Iris pigment epithelial cell (primary cell): ENCODE data around the gene CSGALNACT2.

Experiments used
- DNase-seq: peaks from one replicate; pipeline ENCODE4 v3.0.0-alpha.2; 2011; ENCODE audit warnings: low read depth

CSGALNACT2 gene

DNA sequence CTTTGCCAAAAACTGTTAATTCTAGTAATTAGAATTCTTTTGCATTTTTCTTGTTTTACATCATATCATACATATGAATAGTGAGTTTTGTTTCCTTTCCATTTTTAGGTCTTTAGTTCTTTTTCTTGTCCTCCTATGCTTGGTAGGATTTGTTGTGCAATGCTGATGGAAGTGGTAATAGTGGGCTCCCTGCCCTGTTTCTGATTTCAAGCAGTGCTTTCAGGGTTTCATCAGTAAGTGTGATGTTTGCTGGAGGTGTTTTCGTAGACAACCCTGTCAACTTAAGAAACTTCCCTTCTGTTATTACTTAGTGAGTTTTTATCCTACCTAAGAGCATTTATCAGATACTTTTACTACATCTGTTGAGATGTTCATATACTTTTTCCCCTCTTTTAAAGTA, 50.5 kb downstream of the CSGALNACT2 start:
- peak; percentile 69 for DNase-seq

DNA sequence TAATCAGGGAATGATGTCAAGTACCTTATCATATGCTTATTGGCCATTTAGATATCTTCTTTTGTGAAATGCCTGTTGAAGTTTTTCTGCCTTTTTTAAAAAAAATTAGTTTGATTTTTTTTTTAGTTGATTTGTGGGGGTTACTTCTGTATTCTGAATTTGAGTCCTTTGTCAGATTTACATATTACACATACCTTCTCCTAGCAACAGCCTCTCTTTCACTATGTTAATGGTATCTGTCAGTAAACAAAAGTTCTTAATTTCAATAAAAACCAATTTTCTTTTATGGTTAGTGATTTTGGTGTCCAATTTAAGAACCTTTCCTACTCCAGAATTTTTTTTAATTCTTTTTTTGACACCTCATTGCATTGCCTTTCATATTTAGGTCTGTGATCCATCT, 52.0 kb downstream of the CSGALNACT2 start:
- no peak for DNase-seq

DNA sequence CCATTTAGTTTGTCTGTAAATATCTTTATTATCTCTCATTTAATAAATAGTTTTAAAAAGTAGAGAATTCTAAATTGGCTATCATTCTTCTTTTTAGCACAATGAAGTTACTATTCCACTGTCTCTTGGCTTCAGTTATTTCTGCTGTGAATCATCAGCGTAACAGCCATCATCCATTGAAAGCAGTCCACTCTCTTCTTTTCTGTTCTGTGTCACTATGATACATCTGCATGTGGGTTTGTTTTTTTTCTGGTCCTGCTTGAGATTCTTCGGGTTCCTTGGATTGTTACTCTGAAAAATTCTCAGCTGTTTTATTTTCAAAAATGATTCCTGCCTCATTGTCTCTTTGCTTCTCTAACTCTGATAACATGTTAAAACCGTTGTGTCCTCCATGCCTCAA, 52.5 kb downstream of the CSGALNACT2 start:
- DNase-seq = peak; percentile 41

DNA sequence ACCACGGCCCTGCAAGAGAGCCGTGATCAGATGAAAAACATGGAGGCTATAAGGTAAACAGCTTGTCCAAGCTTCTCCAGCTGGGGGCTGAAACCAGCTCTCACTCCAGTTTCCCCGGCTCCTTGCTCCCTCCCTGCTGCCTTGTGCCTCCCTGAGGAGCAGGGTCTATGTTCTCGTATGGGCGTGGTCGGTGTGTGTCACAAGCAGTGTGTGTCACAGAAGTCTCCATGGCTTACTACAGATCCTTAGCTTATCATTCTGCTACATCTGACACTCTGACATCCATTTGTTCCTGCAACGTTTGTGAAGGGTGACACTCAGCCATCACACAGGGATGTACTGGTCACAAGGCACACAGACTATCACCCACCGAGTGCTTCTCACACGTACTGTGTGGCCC, 54.6 kb downstream of the CSGALNACT2 start:
- DNase-seq = no peak

DNA sequence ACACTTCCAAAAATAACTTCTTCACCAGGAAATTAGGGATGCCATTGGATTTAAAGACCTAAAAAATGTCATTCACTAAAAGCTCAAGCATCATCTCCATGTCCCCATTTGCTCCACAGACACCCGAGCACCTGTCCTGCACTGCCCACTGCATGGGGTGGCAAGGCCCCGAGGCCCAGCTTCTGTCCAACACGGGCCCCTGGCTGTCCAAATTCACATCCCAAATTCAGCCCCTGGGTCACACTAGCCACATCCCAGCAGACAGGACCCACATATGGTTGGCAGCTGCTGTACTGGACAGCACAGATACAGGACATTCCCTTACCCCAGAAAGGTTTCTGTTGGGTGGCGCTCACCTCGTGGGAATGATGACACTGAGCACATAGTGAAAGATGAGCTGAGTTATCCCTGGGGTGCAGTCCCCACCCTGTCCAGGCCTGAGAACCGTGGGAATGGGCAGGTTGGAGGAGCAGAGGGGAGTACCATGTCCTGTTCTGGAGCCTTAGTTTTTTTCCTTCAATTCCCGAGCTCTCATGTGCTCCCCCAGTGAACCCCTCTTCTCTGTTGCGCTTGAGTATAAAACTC, 55.3 kb downstream of the CSGALNACT2 start:
- DNase-seq = no peak

DNA sequence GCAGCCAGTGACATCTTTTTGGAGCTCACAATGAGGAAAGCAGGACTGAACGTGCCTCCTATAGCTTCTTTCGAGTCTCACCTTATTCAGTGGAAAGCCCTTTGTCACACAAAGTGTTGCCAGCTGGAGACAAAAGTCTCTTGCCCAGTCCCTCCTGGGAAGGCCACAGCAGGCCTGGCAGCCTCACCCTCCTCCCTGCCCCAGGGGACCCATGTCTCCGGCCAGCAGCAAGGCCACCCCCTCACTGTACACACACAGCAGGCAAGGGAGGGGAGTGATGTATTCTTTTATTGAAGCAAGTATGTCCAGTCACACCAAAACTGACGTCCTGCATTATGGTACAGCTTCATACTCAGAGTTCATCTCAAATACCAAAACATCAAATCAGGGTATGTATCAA, 56.0 kb downstream of the CSGALNACT2 start:
- no peak for DNase-seq

DNA sequence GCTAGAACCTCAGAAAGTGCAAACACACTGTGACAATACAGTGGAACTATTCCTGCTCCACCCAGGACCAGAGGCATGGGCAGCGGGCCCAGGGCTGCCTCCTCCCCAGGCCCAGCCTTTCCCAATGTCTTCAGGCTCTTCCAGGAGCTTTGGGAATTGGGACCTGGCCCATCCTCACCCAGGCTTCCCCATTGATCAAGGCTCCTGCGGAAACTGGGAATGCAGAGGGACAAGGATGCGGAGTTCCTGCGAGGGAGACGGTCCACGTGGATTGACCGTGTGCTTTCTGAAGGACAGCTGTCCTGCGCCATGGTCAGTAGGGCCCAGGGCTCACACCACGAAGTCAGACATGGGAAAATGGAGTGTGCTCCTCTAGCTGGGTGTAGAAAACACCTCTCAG, 56.6 kb downstream of the CSGALNACT2 start:
- no peak for DNase-seq

DNA sequence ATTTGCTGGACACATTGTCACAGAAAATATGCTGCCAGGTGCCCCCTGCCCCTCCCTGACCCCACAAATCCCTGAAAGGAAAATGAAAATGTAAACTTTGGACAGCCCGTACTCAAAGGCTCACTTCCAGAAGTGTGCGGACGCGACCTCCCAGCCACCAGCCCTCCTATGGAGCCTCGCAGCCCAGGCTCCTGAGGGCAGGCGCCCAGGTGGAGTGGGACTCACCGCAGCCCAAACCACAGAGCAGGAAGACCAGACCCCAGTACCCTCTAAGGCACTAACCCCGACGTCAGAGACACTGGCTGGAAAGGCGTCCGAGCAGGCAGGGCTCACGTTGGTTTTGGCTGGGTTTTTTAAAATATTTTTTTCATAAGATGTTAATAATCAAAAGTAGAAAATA, 57.3 kb downstream of the CSGALNACT2 start:
- no peak for DNase-seq

DNA sequence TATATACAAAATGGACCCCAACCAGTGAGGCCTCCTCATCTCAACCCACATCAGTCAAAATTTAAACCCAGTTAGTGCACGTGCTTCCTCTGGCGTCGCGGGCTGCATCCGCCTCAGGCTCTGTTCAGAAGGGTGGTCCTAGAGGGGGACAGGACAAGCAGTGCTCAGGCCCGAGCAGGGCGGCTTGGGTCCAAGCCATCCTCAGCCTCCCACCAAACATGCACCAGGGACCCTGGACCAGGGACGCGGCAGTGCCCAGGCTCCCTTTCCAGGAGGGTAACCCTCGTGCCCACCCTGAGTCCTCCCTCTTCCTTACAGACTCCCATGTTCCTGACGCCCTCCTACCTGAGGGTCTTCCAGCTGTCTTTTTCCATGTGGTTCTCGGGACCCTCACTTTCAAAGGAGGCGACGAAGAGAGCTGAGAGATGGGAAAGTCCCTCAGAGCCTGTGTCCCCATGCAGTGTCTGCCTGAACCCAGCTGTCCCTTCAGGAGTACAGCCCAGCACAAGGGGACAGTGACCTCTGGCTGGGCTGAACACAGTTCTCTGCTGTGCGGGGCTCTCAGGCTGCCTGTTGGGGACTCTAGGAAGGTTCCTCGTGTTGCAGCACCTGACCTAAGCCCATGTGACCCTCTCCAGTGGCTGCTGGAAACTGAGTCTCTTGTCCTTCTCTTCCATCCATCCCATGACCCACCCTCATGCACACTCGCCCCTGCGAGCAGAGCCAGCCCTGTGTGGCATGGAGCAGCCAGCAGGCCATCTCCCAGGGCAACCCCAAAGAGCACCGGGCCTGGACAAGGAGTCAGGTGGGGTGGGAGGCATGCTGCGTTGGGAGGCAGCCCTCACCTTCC, 58.1 kb downstream of the CSGALNACT2 start:
- no peak for DNase-seq

DNA sequence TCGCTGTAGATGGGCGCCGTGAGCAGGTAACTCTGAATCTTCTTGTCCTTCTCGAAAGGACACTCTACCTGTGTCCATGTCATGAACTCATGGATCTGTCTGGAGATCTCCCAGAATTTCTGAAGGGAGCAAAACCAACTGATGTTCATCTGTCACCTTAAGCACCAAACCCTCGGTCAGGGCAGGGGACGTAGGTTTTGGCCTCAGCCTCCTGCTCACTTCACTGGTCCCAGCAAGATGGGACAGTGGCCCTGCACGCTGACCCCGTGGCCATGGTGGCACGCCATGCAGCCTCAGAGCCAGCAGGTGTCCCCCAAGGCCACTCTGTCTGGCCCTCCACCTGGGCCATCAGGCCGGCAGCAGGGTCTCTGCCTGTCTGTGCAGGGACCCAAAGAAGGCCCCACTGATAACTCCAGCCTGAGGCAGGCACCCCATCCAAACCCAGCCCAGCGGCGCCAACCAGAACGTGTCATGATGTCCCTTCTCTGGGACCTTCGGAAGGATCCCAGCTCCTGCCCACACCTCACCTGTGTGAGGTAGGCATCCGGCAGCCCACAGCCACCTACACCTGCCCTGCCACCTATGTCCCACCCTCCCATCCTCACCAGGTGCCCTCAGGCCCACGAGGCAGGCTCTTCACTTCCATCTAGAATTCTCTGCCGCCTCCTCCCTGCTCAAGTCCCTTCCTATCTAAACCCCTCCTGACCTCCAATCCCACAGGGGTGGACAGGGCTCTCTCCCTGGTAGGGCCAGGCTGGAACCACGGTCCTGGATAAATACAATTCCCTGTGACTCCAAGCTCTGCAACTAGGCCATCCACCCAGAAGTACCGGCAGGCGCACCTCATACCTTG, 59.0 kb downstream of the CSGALNACT2 start:
- no peak for DNase-seq

DNA sequence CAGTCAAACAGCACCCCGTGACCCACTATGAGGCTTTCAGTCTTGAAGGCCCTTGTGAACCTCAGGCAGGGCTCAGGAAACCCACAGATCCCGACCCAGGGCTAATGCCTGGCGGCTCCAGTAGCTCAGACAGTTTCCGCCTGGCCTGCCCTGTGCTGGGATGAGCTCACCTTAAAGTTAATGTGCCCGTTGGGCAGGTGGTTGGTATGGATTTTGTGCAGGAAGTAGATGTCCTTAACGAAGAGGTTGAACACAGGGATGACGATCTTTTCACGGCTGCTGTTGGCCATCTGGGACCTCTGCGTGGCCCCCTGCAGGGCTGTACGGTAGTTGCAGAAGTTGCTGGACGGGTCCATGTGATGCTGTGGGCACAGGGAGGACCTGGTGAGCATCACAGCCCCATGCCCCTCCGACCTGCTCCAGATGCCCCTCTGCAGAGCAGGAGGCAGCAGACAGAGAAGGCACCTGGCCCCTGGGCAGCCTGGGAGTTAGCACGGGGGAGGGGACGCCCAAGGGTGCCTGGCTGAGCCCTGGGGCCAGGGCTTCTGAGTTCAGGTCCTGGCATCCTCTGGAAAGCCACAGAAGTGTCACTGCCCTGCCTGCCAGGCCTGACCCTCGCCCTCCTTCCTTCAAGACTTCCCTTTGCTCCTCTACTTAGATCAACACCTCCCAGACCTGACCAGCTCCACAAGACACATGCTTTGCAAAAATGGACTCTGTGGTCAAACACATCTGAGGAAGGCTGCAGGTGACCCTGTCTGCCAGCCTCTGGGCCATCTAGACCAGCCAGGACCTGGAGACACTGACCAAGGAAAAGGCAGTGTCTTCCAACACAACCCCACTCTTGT, 59.8 kb downstream of the CSGALNACT2 start:
- DNase-seq = peak; percentile 28

DNA sequence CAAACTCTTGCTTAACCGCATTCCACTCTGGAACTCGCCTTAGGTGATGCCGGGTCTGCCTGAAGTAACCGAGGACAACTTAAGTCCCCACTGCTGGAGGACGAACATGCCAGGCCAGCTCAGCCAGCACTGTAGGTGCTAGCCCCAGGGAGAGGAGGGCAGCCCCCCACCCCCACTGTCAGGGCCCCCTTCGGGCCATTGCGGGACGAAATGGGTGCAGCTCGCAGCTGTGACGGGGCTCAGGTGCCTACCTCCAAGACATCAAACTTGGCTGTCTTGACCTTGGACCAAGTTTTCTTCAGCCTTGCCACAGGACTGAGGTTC, 60.4 kb downstream of the CSGALNACT2 start:
- DNase-seq = no peak

DNA sequence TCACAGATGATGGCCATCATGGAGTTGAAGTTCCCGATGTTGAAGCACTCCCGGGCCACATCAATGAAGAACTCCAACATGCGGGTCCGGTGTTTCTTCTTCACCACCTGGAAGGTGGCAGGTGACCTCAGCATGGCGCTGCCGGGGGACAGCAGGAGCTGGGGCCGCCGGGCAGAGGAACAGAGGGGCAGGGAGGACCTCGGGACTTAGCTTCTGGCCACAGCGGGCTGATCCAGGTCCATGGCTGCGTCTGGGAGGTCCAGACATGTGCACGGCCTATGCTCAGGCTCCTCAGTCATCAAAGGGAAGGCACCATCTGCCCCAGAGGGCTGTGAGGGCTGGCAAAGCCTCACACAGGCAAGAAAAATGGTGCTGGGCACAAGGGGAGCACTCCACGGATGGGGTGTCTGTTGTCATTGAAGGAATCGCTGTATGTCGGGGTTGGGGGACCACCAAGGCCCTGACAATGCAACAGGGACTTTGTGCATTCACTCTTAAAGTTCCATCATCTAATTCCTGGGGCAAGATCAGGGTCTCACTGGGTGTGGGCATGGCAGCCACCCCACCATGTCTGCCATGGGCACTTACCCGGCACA, 60.9 kb downstream of the CSGALNACT2 start:
- no peak for DNase-seq

DNA sequence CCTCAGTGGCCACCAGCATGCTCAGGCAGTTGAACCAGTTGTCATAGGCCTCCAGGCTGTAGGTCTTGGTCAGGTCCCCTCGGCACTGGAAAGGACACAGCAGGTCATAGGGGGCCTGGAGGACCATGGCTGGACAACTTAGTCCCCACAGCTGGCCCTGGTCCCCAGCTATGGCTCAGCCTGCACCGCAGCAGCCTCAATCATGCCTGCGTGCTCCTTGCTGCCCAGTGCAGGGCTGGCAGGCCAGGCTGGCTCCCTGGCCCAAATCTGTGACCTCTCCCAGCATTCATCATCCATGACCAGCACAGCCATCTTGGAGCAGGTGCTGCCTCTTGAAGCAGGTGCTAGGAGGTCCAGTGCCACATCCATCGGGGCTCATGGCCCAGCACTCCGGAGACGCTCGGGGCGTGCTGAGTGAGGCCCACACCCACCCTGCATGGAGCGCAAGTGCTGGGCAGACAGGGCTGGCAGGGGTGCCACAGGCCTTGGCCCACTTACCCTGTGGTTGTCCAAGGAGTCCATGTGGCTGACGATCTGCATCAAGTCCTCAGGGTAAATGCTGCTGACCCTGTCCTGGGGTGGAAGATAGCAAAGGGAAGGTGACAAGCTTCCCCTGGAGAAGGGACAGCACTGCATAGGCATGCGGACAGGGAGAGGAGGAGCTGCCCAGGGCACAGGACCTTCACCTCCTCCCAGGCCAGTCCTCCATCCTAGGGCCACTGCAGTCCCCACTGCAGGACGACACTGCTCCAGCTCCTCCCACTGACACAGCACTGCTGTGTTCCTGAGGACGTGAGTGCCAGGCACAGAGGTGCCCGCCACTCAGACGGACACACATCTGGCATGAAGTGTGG, 61.7 kb downstream of the CSGALNACT2 start:
- DNase-seq = no peak

DNA sequence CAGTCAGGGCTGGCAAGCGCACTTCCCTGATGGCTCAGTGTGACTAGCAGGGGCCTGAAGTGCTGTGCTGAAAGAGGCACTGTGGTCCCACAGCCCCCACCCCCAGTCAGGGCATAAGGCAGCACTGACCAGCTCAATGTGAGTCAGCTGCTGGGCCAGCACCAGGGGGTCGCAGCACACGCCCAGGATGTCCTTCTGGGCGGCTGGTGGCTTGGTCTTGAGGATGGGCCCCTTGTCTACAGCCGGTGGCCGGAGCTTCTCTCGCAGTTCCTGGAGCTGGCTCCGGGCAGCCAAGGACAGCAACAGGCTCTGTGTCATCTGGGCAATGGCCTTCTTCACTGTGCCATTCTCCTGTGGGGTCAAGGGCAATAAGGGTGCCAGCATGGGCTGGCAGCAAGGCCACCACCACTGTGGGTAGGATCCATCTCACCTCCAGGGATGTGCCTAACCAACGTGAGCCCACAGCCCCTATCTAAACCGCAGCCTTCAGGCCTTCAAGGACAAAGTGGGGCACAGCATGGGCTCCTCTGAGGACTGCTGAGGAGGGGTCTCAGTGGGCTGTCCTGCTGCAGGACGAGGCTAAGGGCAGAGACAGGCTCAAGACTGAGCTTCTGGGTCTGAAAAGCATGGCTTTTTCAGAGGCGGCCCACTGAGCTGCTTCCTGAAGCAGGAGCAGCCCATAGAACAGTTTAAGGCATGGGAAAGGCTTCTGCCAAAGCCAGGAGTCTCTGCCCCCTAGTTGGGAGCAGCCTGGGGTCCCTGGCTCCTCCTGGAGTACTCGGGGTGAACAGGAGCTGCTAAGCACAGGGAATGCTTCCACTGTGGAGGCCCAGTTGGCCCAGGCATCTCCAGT, 62.5 kb downstream of the CSGALNACT2 start:
- DNase-seq = no peak

DNA sequence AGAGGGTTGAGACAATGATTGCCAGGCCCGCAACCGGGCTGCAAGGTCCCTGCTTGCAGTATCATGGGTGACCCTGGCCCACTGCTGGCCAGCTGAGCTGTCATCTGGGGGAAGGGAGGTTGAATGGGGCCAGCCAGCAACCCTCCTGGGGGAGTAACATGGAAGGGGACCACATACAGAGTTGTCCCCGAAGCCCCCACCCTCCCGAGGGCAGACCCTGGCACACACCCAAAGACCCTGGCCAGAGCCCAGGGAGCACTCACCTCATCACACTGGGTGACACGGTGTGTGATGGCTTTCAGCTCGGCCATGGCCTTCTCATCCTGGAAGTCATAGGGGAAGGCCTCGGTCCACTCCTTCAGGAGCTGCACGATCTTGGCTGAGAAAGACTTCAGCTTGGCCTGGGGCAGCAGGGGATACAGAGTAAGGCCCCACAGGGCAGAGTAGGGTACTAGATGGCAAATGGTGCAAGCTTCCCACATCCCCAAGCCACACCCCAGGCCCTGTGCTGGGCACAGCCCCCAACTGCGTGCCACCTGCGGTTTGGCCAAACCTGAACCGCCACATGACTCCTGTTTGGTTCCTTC, 63.4 kb downstream of the CSGALNACT2 start:
- no peak for DNase-seq

DNA sequence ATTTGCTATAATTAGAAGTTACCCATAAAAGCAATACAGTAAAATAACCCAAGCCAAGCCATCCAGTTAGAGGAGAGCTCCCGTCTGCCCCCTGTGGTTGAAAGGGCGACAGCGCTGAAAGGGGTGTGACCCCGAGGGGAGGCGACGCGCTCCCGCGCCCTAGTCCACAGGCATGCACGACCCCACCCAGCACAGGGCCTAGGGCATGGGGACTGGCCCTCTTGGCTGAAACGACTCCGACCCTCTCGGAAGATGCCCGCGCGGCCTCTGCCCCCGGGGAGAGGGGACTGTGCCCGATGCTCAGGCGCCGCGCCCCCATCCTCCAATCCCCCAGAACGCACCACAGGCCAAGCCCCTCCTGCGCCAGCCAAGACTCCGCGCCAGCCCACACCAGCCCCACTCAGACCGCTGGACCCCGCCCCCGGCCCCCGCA, 64.0 kb downstream of the CSGALNACT2 start:
- peak; percentile 20 for DNase-seq

DNA sequence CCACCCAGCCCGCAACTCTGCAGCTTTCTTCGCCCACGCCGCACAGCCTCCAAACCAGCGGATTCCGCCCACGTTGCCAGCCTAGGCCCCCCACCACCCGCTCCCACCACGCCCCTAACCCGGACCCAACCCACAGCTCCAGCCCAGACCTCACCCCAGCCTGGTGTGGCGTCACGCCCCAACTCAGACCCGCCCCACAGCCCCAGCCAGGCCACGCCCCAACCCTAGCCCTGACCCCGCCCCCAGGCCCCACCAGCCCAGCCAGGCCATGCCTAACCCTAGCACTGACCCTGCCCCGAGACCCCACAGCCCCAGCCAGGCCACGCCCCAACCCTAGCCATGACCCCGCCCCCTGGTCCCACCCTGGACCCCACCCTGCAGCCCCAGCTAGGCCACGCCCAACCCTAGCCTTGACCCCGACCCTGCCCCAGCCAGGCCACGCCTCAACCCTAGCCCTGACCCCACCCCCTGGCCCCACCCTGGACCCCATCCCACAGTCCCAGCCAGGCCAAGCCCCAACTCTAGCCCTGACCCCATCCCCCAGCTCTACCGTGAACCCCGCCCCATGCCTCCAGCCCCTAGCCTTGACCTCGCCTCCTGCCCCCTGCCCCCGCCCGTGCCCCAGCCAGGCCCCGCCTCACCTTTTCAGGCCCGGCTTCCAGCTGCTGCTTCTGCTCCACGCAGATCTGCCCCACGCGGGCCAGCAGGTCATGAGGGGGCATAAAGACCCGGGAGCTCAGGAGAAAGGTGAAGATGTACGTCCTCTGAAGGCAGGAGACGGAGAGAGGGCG, 64.6 kb downstream of the CSGALNACT2 start:
- DNase-seq = no peak
